GM21515 (cell line): ENCODE results near the gene KLHL11.

Experiments used
- ATAC-seq: cut with Tn5 transposase; IDR thresholded peaks from one replicate; pipeline ENCODE4 v1.9.1; 2021; ENCODE audit not compliant: unreplicated experiment

Gene KLHL11

GRCh38 chr17:41811549-41812380 is 53.5 kb downstream of the KLHL11 start, which contains the start of gene P3H4:
TSS of gene P3H4 (minus strand) at chr17:41811949. CDS start at chr17:41811915, 34 bp downstream.
- no peak for ATAC-seq

- no peak for ATAC-seq
Observed at GRCh38 chr17:41810659-41811548, 54.3 kb downstream of the KLHL11 start.

- no peak for ATAC-seq
Observed at GRCh38 chr17:41806685-41807445, 58.4 kb downstream of the KLHL11 start.
